HepG2 (cell line): ENCODE measurements around the gene SLC26A4. TPM values are rescaled to one million over a fixed set of nuclear protein-coding genes. Genes with fewer than 3 reads are reported as not detected.

Experiments
- ATAC-seq: fragments of 200-7000 bp; cut with Tn5 transposase; 3 replicates; pipeline ENCODE4 v1.9.1; 2020; ENCODE audit warnings: mild to moderate bottlenecking, moderate library complexity
- BruUV-seq: library from RNA; stranded (reverse); fragments of 400-500 nt; replicated peaks from 2 replicates; lab custom pipeline; 2021; lab: Mats Ljungman, UMichigan
- CTCF ChIA-PET: fragments of 300-600 bp; formaldehyde crosslinking; extraction: SDS; loops from one replicate; lab custom pipeline; 2021; ENCODE audit warnings: low total read pairs, inconsistent platforms, low intra/inter-chr PET ratio; lab: Yijun Ruan, JAX
- POLR2A ChIA-PET: fragments of 350-600 bp; sonication (Branson Sonifier 250); formaldehyde crosslinking; loops from one replicate; lab custom pipeline; 2020; ENCODE audit warnings: antibody characterized with exemption, inconsistent platforms; lab: Yijun Ruan, JAX
- DNase-seq: peaks from one replicate; pipeline ENCODE4 v3.0.0-alpha.2; 2015; ENCODE audit warnings: low spot score
- FAIRE-seq: peaks from 3 replicates; lab custom pipeline; 2011; peaks lifted over from hg19 to GRCh38; lab: Jason Lieb, UNC
- H2AFZ ChIP-seq: one replicate; pipeline ENCODE4 v1.6.1; 2011; ENCODE audit warnings: low read length, inconsistent platforms
- H3K27ac ChIP-seq: fragments of 300-600 bp; 3 replicates; pipeline ENCODE4 v1.8.0; 2011; ENCODE audit warnings: mixed run types, mild to moderate bottlenecking, mixed read lengths, low read length, inconsistent platforms; ENCODE audit not compliant: insufficient read depth; ENCODE audit errors: extremely low read length
- H3K27me3 ChIP-seq, 2 experiments: fragments of 200-600 bp in 1 of 2; 2 replicates in 1 of 2; 3 replicates in 1 of 2; pipeline versions ENCODE4 v1.6.0 to v1.8.0; 2011; ENCODE audit warnings: low read length in 2 of 2, mild to moderate bottlenecking in 2 of 2, moderate library complexity in 2 of 2, inconsistent platforms in 1 of 2; ENCODE audit not compliant: insufficient read depth in 2 of 2, control insufficient read depth in 1 of 2
- H3K36me3 ChIP-seq, 2 experiments: fragments of 200-600 bp in 1 of 2; replicated peaks in 1 of 2; 2 replicates in 1 of 2; 3 replicates in 1 of 2; pipeline versions ENCODE4 v1.5.1 to v1.8.0; 2011; ENCODE audit warnings: low read length in 2 of 2, inconsistent platforms in 1 of 2; ENCODE audit not compliant: insufficient read depth in 2 of 2, control insufficient read depth in 1 of 2
- H3K4me1 ChIP-seq: 2 replicates; pipeline ENCODE4 v1.5.1; 2012; ENCODE audit warnings: low read length, inconsistent platforms; ENCODE audit not compliant: insufficient read depth
- H3K4me2 ChIP-seq: 2 replicates; pipeline ENCODE4 v1.6.0; 2011; ENCODE audit warnings: low read depth, low read length, inconsistent platforms
- H3K4me3 ChIP-seq, 3 experiments: fragments of 200-600 bp in 1 of 3; sonication (generic), shearing (Covaris generic) in 1 of 3; replicated peaks in 1 of 3; 2 replicates each; pipeline ENCODE4 v1.5.1; 2011 to 2016; ENCODE audit warnings: low read length in 3 of 3, inconsistent platforms in 2 of 3, low read depth in 2 of 3, mild to moderate bottlenecking in 2 of 3, control low read depth in 1 of 3, mixed read lengths in 1 of 3; ENCODE audit not compliant: insufficient read depth in 1 of 3
- H3K79me2 ChIP-seq: one replicate; pipeline ENCODE4 v1.6.1; 2011; ENCODE audit warnings: low read length, inconsistent platforms; ENCODE audit not compliant: insufficient read depth
- H3K9ac ChIP-seq: 2 replicates; pipeline ENCODE4 v1.6.0; 2011; ENCODE audit warnings: mild to moderate bottlenecking, low read depth, low read length, inconsistent platforms; ENCODE audit not compliant: insufficient read depth
- H3K9me3 ChIP-seq: 2 replicates; pipeline ENCODE4 v1.5.1; 2012; ENCODE audit warnings: mild to moderate bottlenecking, low read length
- H4K20me1 ChIP-seq: 2 replicates; pipeline ENCODE4 v1.6.0; 2011; ENCODE audit warnings: inconsistent platforms, mild to moderate bottlenecking, low read length, moderate library complexity; ENCODE audit not compliant: insufficient read depth
- ATF7 ChIP-seq, 2 experiments: fragments of 450-650 bp in 1 of 2; sonication (generic) in 1 of 2; formaldehyde crosslinking in 1 of 2; IDR thresholded peaks; 2 replicates each; pipeline versions ENCODE4 v1.4.0 to v1.6.1; 2016 to 2020; ENCODE audit warnings: antibody characterized with exemption in 1 of 2, mild to moderate bottlenecking in 1 of 2, missing genetic modification reagents in 1 of 2
- ELK4 ChIP-seq: sonication (generic); formaldehyde crosslinking; IDR thresholded peaks from 2 replicates; pipeline ENCODE4 v1.9.0; 2021; ENCODE audit warnings: missing genetic modification reagents, borderline replicate concordance
- HNRNPH1 ChIP-seq: fragments of 200-400 bp; formaldehyde crosslinking; optimal IDR thresholded peaks from 2 replicates; pipeline ENCODE3; 2017; ENCODE audit warnings: mild to moderate bottlenecking, low read depth, low read length
- MAF1 ChIP-seq: sonication (generic); formaldehyde crosslinking; IDR thresholded peaks from 2 replicates; pipeline ENCODE4 v1.5.0; 2020; ENCODE audit warnings: missing genetic modification reagents, borderline replicate concordance
- NBN ChIP-seq: fragments of 450-650 bp; conservative IDR thresholded peaks from 2 replicates; pipeline ENCODE4 v1.6.1; 2017
- PAF1 ChIP-seq: IDR thresholded peaks from 2 replicates; pipeline ENCODE4 v1.6.1; 2016; ENCODE audit warnings: missing genetic modification reagents, missing compliant biosample characterization
- PATZ1 ChIP-seq: sonication (generic); formaldehyde crosslinking; IDR thresholded peaks from 2 replicates; pipeline ENCODE4 v1.4.0; 2020; ENCODE audit warnings: missing genetic modification reagents
- PCBP1 ChIP-seq: fragments of 200-400 bp; formaldehyde crosslinking; IDR thresholded peaks from 2 replicates; pipeline ENCODE4 v1.6.1; 2017; ENCODE audit warnings: mild to moderate bottlenecking, low read depth, low read length, borderline replicate concordance
- SMARCE1 ChIP-seq: fragments of 450-650 bp; IDR thresholded peaks from 2 replicates; pipeline ENCODE4 v1.6.1; 2017; ENCODE audit warnings: borderline replicate concordance
- TEAD3 ChIP-seq: optimal IDR thresholded peaks from 2 replicates; pipeline ENCODE3; 2016; ENCODE audit warnings: borderline replicate concordance
- THRA ChIP-seq: sonication (generic); formaldehyde crosslinking; IDR thresholded peaks from 2 replicates; pipeline ENCODE4 v1.4.0; 2020; ENCODE audit warnings: missing genetic modification reagents, borderline replicate concordance
- WIZ ChIP-seq: sonication (generic); formaldehyde crosslinking; IDR thresholded peaks from 2 replicates; pipeline ENCODE4 v1.5.1; 2020; ENCODE audit warnings: mild to moderate bottlenecking, missing genetic modification reagents
- ZNF547 ChIP-seq: sonication (generic); formaldehyde crosslinking; IDR thresholded peaks from 2 replicates; pipeline ENCODE4 v1.5.1; 2020; ENCODE audit warnings: mild to moderate bottlenecking, missing genetic modification reagents
- ZNF674 ChIP-seq: sonication (generic); formaldehyde crosslinking; IDR thresholded peaks from 2 replicates; pipeline ENCODE4 v1.5.0; 2020; ENCODE audit warnings: low read depth, mild to moderate bottlenecking, missing genetic modification reagents
- ZNF724P ChIP-seq: sonication (generic); formaldehyde crosslinking; IDR thresholded peaks from 2 replicates; pipeline ENCODE4 v1.8.0; 2022; ENCODE audit warnings: missing genetic modification reagents, borderline replicate concordance
- ZNF75D ChIP-seq: sonication (generic); formaldehyde crosslinking; IDR thresholded peaks from 2 replicates; pipeline ENCODE4 v1.8.1; 2023; ENCODE audit warnings: missing genetic modification reagents, mild to moderate bottlenecking, borderline replicate concordance
- ZNF784 ChIP-seq: sonication (generic); formaldehyde crosslinking; IDR thresholded peaks from 2 replicates; pipeline ENCODE4 v1.5.1; 2020; ENCODE audit warnings: missing genetic modification reagents, mild to moderate bottlenecking, borderline replicate concordance
- WGBS: methylation state at CpG from one replicate; pipeline ENCODE4 v1.1.6; 2017; ENCODE audit warnings: low lambda C conversion rate; 5-methylcytosine and 5-hydroxymethylcytosine counted together
- in situ Hi-C: cut with HindIII; loops from 2 replicates; pipeline ENCODE4 v1.10.0; 2017; ENCODE audit warnings: low pct_unique_long_range_greater_than_20kb; ENCODE audit not compliant: extremely low pct_ligation_motif_present
- intact Hi-C: fragments of 100-400 bp; cut with micrococcal nuclease; formaldehyde crosslinking; loops from one replicate; pipeline ENCODE4 v1.10.0; 2022; ENCODE audit not compliant: unreplicated experiment
- polyA plus RNA-seq, 8 experiments: library from polyadenylated mRNA; depleted of rRNA in 3 of 8; stranded (reverse) in 7 of 8; unstranded in 1 of 8; fragments of >200 nt; fragmentation: Illumina TruSeq in 4 of 8; extraction: Trizol in 4 of 8; gene quantifications; 2 replicates each; pipeline versions ENCODE4 v1.2.1 to v1.2.3, GENCODE V29; 2011 to 2016; ENCODE audit warnings: low read depth in 4 of 8, missing spikeins in 1 of 8, mixed read lengths in 1 of 8; ENCODE audit not compliant: insufficient read depth in 1 of 8
- total RNA-seq, 5 experiments: library from RNA; depleted of rRNA; stranded (reverse); fragments of >200 nt; fragmentation: Illumina TruSeq; extraction: Trizol; gene quantifications; 2 replicates each; pipeline ENCODE4 v1.2.3, GENCODE V29; 2016; ENCODE audit warnings: low read depth in 1 of 5

The SLC26A4 gene
- total and polyA plus RNA-seq, 2 of the 13 experiments (the other 11 are each of a cell fraction or from before 2014, with no cell fraction given): 0.08 to 0.11 TPM

GRCh38 chr7:107638594-107638993 lies 22.0 kb upstream of the SLC26A4 start:
- Histone ChIP-seq H3K36me3 (no peaks in the 10 kb centered on the region), H3K27me3 (peaks cover 0 to 4% of the 10 kb centered on the region in 2 experiments; a peak in 1 of 5 replicates), H3K9me3 (no peaks in the 10 kb centered on the region), H3K4me2 (no peak overlapping the region), H3K9ac (no peak overlapping the region), H3K4me1 (no peaks in the 10 kb centered on the region), H3K79me2 (no peaks in the 10 kb centered on the region), H3K4me3 (no peak overlapping the region), H2AFZ (no peak overlapping the region)
- in situ Hi-C loops (no loop called here), intact Hi-C loops (no loop called here)
- no peak for DNase-seq
- BruUV-seq: no TSS peak
- POLR2A ChIA-PET: no interaction called here
- TF ChIP-seq WIZ (CRISPR knock-in tag): no peak
- no peak for TF ChIP-seq ATF7 (IDR thresholded peaks at IDR 0.05)
- no peak for TF ChIP-seq ATF7 (CRISPR knock-in tag; IDR thresholded peaks at IDR 0.05)
- TF ChIP-seq PCBP1: no peak
- TF ChIP-seq SMARCE1: no peak
- no peak for TF ChIP-seq ZNF674 (CRISPR knock-in tag)
- no peak for TF ChIP-seq TEAD3 (CRISPR knock-in tag)
- TF ChIP-seq PATZ1 (CRISPR knock-in tag): no peak
- TF ChIP-seq ELK4 (CRISPR knock-in tag): no peak
- TF ChIP-seq ZNF724P: no peak
- TF ChIP-seq THRA (CRISPR knock-in tag): no peak
- no peak for TF ChIP-seq ZNF547
- TF ChIP-seq NBN: no peak
- TF ChIP-seq MAF1: no peak
- no peak for TF ChIP-seq HNRNPH1
- no peak for TF ChIP-seq ZNF784 (CRISPR knock-in tag)
- no peak for TF ChIP-seq PAF1
- no peak for TF ChIP-seq ZNF75D (CRISPR knock-in tag)
- TF ChIP-seq, all 625 proteins: peak for 0
- H4K20me1 ChIP-seq: no peaks in the 10 kb centered on the region
- H3K27ac ChIP-seq: no peak overlapping the region
- CTCF ChIA-PET: no interaction called here
- FAIRE-seq: no peak
- ATAC-seq: no peak
- 5% methylated on average over 1 of the region's 1 CpG for WGBS
